NT2/D1 (cell line): ENCODE data around the gene MORC4.

Experiments
- YY1 ChIP-seq: IDR thresholded peaks from 2 replicates; pipeline ENCODE4 v1.6.1; 2011; ENCODE audit not compliant: insufficient read length, insufficient read depth
- ZNF274 ChIP-seq: IDR thresholded peaks from 2 replicates; pipeline ENCODE4 v1.6.1; 2011; ENCODE audit warnings: mild to moderate bottlenecking, low read depth, low read length

DNA sequence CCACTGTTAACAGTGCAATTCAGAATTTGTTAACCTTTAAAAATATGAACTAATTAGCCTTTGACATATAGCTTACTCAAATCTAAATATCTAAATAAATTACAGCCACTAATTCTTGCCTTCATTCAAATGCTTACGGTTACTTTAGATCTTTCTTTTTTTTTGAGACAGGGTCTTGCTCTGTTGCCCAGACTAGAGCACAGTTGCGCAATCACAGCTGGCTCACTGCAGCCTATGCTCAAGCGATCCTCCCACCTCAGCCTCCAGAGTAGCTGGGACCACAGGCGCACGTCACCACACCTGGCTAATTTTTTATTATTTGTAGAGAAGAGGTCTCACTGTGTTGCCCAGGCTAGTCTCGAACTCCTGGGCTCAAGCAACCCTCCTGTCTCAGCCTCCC is 48.8 kb downstream of the MORC4 start:
- TF ChIP-seq YY1 (no peak), ZNF274 (no peak)
